ENCODE results near the gene SLC5A5. TPM values are rescaled to one million over a fixed set of nuclear protein-coding genes. Genes with fewer than 3 reads are reported as not detected.

Gene SLC5A5
- total RNA-seq, 1 experiment from 2014 or later, result 1.8 TPM

DNA sequence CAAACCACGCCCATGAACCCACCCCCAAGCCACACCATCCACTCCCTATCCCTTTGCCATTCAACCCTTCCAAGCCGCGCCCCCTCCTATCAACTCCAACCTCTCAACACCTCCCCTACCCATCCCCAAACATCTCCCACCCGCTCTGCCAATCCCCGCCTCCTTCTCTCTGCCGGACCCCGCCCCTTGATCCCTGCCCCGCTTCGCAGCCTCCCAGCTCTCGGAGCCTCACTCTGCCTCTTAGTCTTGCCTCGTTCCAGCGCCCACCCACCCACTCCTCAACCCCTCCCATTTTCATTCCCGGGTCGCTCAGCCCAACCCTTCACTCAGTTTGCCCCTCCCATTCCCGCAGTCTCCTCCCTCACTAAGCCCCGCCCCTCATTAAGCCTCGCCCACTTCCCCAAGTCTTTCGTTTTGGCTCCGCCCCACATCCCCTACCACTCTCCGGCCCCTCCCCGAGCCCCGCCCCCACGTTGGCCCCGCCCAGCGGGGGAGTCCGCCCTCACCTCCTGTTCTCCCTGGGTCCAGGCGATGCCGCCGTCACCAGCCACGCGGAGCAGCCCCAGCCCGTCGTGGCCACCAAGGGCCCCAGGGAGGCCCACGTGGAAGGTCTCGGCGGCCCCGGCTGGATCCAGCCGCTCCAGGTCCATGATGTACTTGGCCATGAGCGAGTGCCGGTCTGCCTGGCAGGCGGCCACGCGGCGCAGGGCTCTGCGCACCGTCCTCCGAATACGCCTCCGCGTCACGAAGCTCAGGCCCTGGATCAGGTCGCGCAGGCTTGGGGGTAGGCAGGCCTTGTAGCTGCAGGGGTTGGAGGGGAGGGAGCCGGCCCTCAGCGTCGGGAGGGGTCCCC lies 29.7 kb upstream of the SLC5A5 start:
- no CpG with 5 or more reads among the region's 56 CpGs for WGBS (ENCODE audit: extremely low coverage, insufficient read length, low lambda C conversion rate)
- H3K4me1 Mint-ChIP-seq, result peaks cover 6 to 11% of the 10 kb centered on the region in 2 experiments

More for the DNA sequence above, 29.7 kb upstream of the SLC5A5 start:
- H3K4me2 ChIP-seq (ENCODE audit: insufficient read depth, insufficient read length, low read length), result peak overlapping the region; percentile 75
- no peaks in the 10 kb centered on the region for H3K79me1 ChIP-seq (ENCODE audit: insufficient read depth, low read depth, low read length, poor library complexity, severe bottlenecking)
- peak overlapping the region; percentile 83 for H3K18ac ChIP-seq (ENCODE audit: insufficient read length, low read depth, low read length)
- no peak overlapping the region for H2BK5ac ChIP-seq (ENCODE audit: insufficient read length, low read length)
- no peak overlapping the region for H4K8ac ChIP-seq (replicated peaks; ENCODE audit: insufficient read length, low read depth, low read length)
- no peak overlapping the region for H3K4ac ChIP-seq (ENCODE audit: low read depth, low read length)
- H2AK5ac ChIP-seq (ENCODE audit: insufficient read length, low read length), result no peak overlapping the region
- no peaks in the 10 kb centered on the region; a peak in 1 of 7 replicates for H3K36me3 Mint-ChIP-seq (ENCODE audit: insufficient read depth in 1 of 3, low read depth in 3 of 3)
- peaks cover 9% of the 10 kb centered on the region for H3K23me2 ChIP-seq (ENCODE audit: insufficient read length, low read depth, low read length, poor library complexity, severe bottlenecking)
- H3K27me3 Mint-ChIP-seq (ENCODE audit: low read depth), result peaks cover 52% of the 10 kb centered on the region
- no peak overlapping the region for H4K5ac ChIP-seq (ENCODE audit: insufficient read length, low read depth, low read length)
- no peaks in the 10 kb centered on the region; a peak in 1 of 5 replicates for H3K9me3 Mint-ChIP-seq
- no peak overlapping the region for H2BK15ac ChIP-seq (ENCODE audit: low read depth, low read length)
- DNase-seq, result peak; percentile 99
- peak overlapping the region; percentile 84 for H3K14ac ChIP-seq (ENCODE audit: insufficient read depth, low read length)
- peak overlapping the region; percentile 69 to 78 for H3K4me3 Mint-ChIP-seq
- H2BK120ac ChIP-seq (ENCODE audit: low read depth, low read length, poor library complexity, severe bottlenecking), result no peak overlapping the region
- no peak for TF ChIP-seq CTCF (conservative IDR thresholded peaks at IDR 0.05)
- H3T11ph ChIP-seq (ENCODE audit: low read length), result no peak overlapping the region
- H3K9me3 ChIP-seq (ENCODE audit: control insufficient read depth, low read depth, low read length), result no peaks in the 10 kb centered on the region
- H3K56ac ChIP-seq (ENCODE audit: insufficient read length, low read depth, low read length), result no peak overlapping the region
- no peaks in the 10 kb centered on the region for H3K79me2 ChIP-seq (ENCODE audit: insufficient read depth, low read length)
- H3K23ac ChIP-seq (ENCODE audit: insufficient read length, low read depth, low read length), result no peak overlapping the region
- no peaks in the 10 kb centered on the region for H3K4me1 ChIP-seq (ENCODE audit: insufficient read depth, low read length)
- H3K9ac ChIP-seq (ENCODE audit: extremely low read depth, insufficient read length, low read length), result peak overlapping the region; percentile 39
- H3K27me3 ChIP-seq (ENCODE audit: insufficient read depth, low read length), result no peaks in the 10 kb centered on the region
- no peak overlapping the region for H3K27ac Mint-ChIP-seq
- H2AFZ ChIP-seq (ENCODE audit: low read length), result no peak overlapping the region
- H2BK20ac ChIP-seq (ENCODE audit: low read depth, low read length, poor library complexity, severe bottlenecking), result no peak overlapping the region
- H2BK12ac ChIP-seq (ENCODE audit: insufficient read length, low read depth, low read length), result no peak overlapping the region
- no peaks in the 10 kb centered on the region for H4K20me1 ChIP-seq (ENCODE audit: control insufficient read depth, insufficient read depth, insufficient read length)
- H3K27ac ChIP-seq (ENCODE audit: insufficient read length, low read depth, low read length), result no peak overlapping the region
- H4K91ac ChIP-seq (ENCODE audit: insufficient read length, low read depth, low read length), result no peak overlapping the region

All from H9 (cell line).